ENCODE results near the gene MCAT. TPM values are rescaled to one million over a fixed set of nuclear protein-coding genes. Genes with fewer than 3 reads are reported as not detected.
A peak's percentile ranks its signal among the peaks of the same experiment; 100 is the strongest.

MCAT gene
- total and polyA plus RNA-seq, 2 donors (not counting 3 experiments of a cell fraction or from before 2014, with no cell fraction given), result 16.9 to 23.2 TPM

DNA sequence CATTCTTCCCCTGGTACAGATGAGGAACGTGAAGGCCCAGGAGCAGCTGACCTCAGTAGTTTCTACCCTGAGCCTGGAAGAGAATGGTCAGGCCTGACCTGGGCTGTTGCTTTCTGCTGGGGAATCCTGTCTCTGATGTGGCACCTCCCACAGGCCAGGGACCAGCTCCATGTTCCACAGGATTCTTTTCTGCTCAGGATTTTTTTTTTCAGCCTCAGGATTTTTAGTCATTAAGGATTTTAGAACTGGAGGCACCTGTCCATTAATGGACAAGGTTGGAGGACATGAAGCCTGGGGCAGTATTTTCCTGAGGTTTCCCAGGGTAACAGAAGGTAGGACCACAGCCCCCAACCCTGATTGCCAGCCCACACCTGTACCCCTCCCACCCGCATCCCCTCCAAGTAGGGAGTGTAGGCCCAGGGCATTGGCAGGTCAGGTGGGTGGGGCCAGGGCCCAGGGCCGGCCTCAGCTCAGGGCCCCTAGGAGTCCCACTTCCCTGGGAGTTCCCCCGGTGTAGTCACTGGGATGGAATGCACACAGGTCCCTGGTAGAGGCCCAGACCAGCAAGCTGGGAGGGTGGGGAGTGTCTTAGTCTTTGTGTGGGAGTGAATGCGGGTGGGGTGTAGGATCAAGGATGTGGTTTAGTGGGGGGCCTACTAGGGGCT is 16.6 kb downstream of the MCAT start:
- H2AFZ ChIP-seq (ENCODE audit: low read depth, low read length), result peak overlapping the region; percentile 17
- no peaks in the 10 kb centered on the region for H3K79me2 ChIP-seq (ENCODE audit: control insufficient read depth, insufficient read depth, low read length)
- TF ChIP-seq MYC (IDR thresholded peaks at IDR 0.05; ENCODE audit: low read depth, low read length) (no peak), POLR2A (IDR thresholded peaks at IDR 0.05; ENCODE audit: low read depth, low read length) (no peak), FOS (IDR thresholded peaks at IDR 0.05; ENCODE audit: borderline replicate concordance, insufficient read depth, low read length) (no peak), JUN (IDR thresholded peaks at IDR 0.05; ENCODE audit: borderline replicate concordance, insufficient read depth, insufficient read length, low read depth) (no peak), EZH2 (IDR thresholded peaks at IDR 0.05; ENCODE audit: borderline replicate concordance, low read depth, low read length, severe bottlenecking) (no peak), POLR2AphosphoS5 (IDR thresholded peaks at IDR 0.05; ENCODE audit: insufficient read depth, low read depth, low read length) (no peak), GATA2 (IDR thresholded peaks at IDR 0.05; ENCODE audit: insufficient read depth, insufficient read length, low read depth, low read length) (no peak)
- TF ChIP-seq, protein P1, sequence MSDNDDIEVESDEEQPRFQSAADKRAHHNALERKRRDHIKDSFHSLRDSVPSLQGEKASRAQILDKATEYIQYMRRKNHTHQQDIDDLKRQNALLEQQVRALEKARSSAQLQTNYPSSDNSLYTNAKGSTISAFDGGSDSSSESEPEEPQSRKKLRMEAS (IDR thresholded peaks at IDR 0.05; ENCODE audit: insufficient read depth, insufficient read length), result no peak
- TF ChIP-seq, protein P2, sequence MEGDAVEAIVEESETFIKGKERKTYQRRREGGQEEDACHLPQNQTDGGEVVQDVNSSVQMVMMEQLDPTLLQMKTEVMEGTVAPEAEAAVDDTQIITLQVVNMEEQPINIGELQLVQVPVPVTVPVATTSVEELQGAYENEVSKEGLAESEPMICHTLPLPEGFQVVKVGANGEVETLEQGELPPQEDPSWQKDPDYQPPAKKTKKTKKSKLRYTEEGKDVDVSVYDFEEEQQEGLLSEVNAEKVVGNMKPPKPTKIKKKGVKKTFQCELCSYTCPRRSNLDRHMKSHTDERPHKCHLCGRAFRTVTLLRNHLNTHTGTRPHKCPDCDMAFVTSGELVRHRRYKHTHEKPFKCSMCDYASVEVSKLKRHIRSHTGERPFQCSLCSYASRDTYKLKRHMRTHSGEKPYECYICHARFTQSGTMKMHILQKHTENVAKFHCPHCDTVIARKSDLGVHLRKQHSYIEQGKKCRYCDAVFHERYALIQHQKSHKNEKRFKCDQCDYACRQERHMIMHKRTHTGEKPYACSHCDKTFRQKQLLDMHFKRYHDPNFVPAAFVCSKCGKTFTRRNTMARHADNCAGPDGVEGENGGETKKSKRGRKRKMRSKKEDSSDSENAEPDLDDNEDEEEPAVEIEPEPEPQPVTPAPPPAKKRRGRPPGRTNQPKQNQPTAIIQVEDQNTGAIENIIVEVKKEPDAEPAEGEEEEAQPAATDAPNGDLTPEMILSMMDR (IDR thresholded peaks at IDR 0.05; ENCODE audit: extremely low read depth in 1 of 2, insufficient read depth in 1 of 2, low read depth in 1 of 2, low read length in 2 of 2), result no peak
- H3K4me1 ChIP-seq (ENCODE audit: control insufficient read depth, extremely low read depth, insufficient read depth, low read length), result peaks cover 6% of the 10 kb centered on the region
- CTCF ChIA-PET, result interaction anchor here (0.9 to 1.6 kb wide), 3 partner anchors 10 to 17 kb away, joined by 3 to 5 read pairs (median 3); partner anchors contain the start of gene BIK
- H3K4me2 ChIP-seq (ENCODE audit: insufficient read depth, low read length), result no peak overlapping the region
- H3K36me3 ChIP-seq (ENCODE audit: control insufficient read depth in 2 of 2, extremely low read depth in 1 of 2, insufficient read depth in 2 of 2, low read length in 2 of 2), result peaks cover 0 to 2% of the 10 kb centered on the region in 2 experiments
- peak; percentile 29 for DNase-seq (ENCODE audit: low read depth, low spot score)
- POLR2A ChIA-PET, result no interaction called here
- FAIRE-seq, result peak; percentile 69
- no peaks in the 10 kb centered on the region for H4K20me1 ChIP-seq (replicated peaks; ENCODE audit: control insufficient read depth, extremely low read depth, insufficient read depth, low read length)
- H3K9ac ChIP-seq (replicated peaks; ENCODE audit: extremely low read depth, insufficient read depth, low read length), result no peak overlapping the region
- BruUV-seq (replicated peaks), result no TSS peak
- H3K27ac ChIP-seq (ENCODE audit: insufficient read depth, low read depth, low read length), result peak overlapping the region; percentile 20
- H3K4me3 ChIP-seq (replicated peaks in 1 of 3; ENCODE audit: insufficient read depth in 1 of 3, low read depth in 1 of 3, low read length in 3 of 3), result no peak overlapping the region
- H3K9me3 ChIP-seq (replicated peaks; ENCODE audit: control insufficient read depth, insufficient read depth, low read length), result no peaks in the 10 kb centered on the region
- H3K9me1 ChIP-seq (replicated peaks; ENCODE audit: control insufficient read depth, extremely low read depth, insufficient read depth, low read length), result no peaks in the 10 kb centered on the region
- intact Hi-C loops (cut with micrococcal nuclease) (no loop called here), dilution Hi-C loops (cut with MboI; ENCODE audit: extremely low pct_ligation_motif_present, low sequenced_read_pairs) (no loop called here)
- no peaks in the 10 kb centered on the region for H3K27me3 ChIP-seq (ENCODE audit: control insufficient read depth in 2 of 2, insufficient read depth in 2 of 2, low read length in 2 of 2)

Data from endothelial cell of umbilical vein (primary cell).